ENCODE measurements around the gene KLHL40. TPM values are rescaled to one million over a fixed set of nuclear protein-coding genes. Genes with fewer than 3 reads are reported as not detected.
A peak's percentile ranks its signal among the peaks of the same experiment; 100 is the strongest.

Gene KLHL40
- total and polyA plus RNA-seq, 5 donors from 2014 or later: not detected

- no peak overlapping the region for H3K27ac ChIP-seq (ENCODE audit: insufficient read depth, low read length, poor library complexity, severe bottlenecking)
- no peaks in the 10 kb centered on the region for H3K36me3 Mint-ChIP-seq
- H3K4me1 Mint-ChIP-seq: no peaks in the 10 kb centered on the region
- no peaks in the 10 kb centered on the region for H3K27me3 Mint-ChIP-seq
- no peaks in the 10 kb centered on the region for H3K4me1 ChIP-seq (ENCODE audit: control insufficient read depth, insufficient read depth, low read length, poor library complexity, severe bottlenecking)
- H3K4me3 ChIP-seq (ENCODE audit: low read depth, low read length): no peak overlapping the region
- H3K27ac Mint-ChIP-seq: no peak overlapping the region
- H3K27me3 ChIP-seq (ENCODE audit: control insufficient read depth, insufficient read depth, low read length): no peaks in the 10 kb centered on the region
- no peaks in the 10 kb centered on the region for H3K36me3 ChIP-seq (ENCODE audit: control insufficient read depth, insufficient read depth, low read length)
- no peak overlapping the region for H3K4me3 Mint-ChIP-seq
- DNase-seq (no peak), ATAC-seq (ENCODE audit: low read depth in 2 of 2) (no peak)
- H3K9me3 ChIP-seq (ENCODE audit: control insufficient read depth in 2 of 2, low read length in 2 of 2): no peaks in the 10 kb centered on the region
- H3K9me3 Mint-ChIP-seq: peaks cover 0 to 2% (median 0%) of the 10 kb centered on the region in 7 donors
Measured at GRCh38 chr3:42712688-42713372, 27.5 kb downstream of the KLHL40 start.

- H3K9me3 Mint-ChIP-seq: peaks cover 0 to 2% (median 0%) of the 10 kb centered on the region in 7 donors
- DNase-seq (no peak), ATAC-seq (ENCODE audit: low read depth in 2 of 2) (no peak)
- Histone ChIP-seq H3K9me3 (ENCODE audit: control insufficient read depth in 2 of 2, low read length in 2 of 2) (no peaks in the 10 kb centered on the region), H3K27ac (ENCODE audit: insufficient read depth, low read length, poor library complexity, severe bottlenecking) (no peak overlapping the region), H3K4me3 (ENCODE audit: low read depth, low read length) (no peak overlapping the region), H3K27me3 (ENCODE audit: control insufficient read depth, insufficient read depth, low read length) (no peaks in the 10 kb centered on the region), H3K4me1 (ENCODE audit: control insufficient read depth, insufficient read depth, low read length, poor library complexity, severe bottlenecking) (no peaks in the 10 kb centered on the region), H3K36me3 (ENCODE audit: control insufficient read depth, insufficient read depth, low read length) (no peaks in the 10 kb centered on the region)
- peaks cover 3% of the 10 kb centered on the region for H3K27me3 Mint-ChIP-seq
- no peak overlapping the region for H3K27ac Mint-ChIP-seq
- no peak overlapping the region for H3K4me3 Mint-ChIP-seq
- H3K36me3 Mint-ChIP-seq: no peaks in the 10 kb centered on the region
- H3K4me1 Mint-ChIP-seq: no peaks in the 10 kb centered on the region
Measured at GRCh38 chr3:42713747-42714146, 28.4 kb downstream of the KLHL40 start.

GRCh38 chr3:42714171-42714852 is 29.0 kb downstream of the KLHL40 start:
- Mint-ChIP-seq H3K27ac (no peak overlapping the region), H3K36me3 (no peaks in the 10 kb centered on the region), H3K4me1 (no peaks in the 10 kb centered on the region), H3K9me3 (peaks cover 0 to 2% (median 0%) of the 10 kb centered on the region in 7 donors), H3K4me3 (no peak overlapping the region), H3K27me3 (peaks cover 6% of the 10 kb centered on the region)
- Histone ChIP-seq H3K4me1 (ENCODE audit: control insufficient read depth, insufficient read depth, low read length, poor library complexity, severe bottlenecking) (no peaks in the 10 kb centered on the region), H3K4me3 (ENCODE audit: low read depth, low read length) (no peak overlapping the region), H3K27ac (ENCODE audit: insufficient read depth, low read length, poor library complexity, severe bottlenecking) (no peak overlapping the region), H3K9me3 (ENCODE audit: control insufficient read depth in 2 of 2, low read length in 2 of 2) (no peaks in the 10 kb centered on the region), H3K36me3 (ENCODE audit: control insufficient read depth, insufficient read depth, low read length) (no peaks in the 10 kb centered on the region), H3K27me3 (ENCODE audit: control insufficient read depth, insufficient read depth, low read length) (no peaks in the 10 kb centered on the region)
- DNase-seq: no peak
- ATAC-seq (ENCODE audit: low read depth in 2 of 2): no peak

GRCh38 chr3:42717306-42717705 is 32.0 kb downstream of the KLHL40 start:
- ATAC-seq (ENCODE audit: low read depth in 2 of 2) (no peak), DNase-seq (no peak)
- H3K36me3 ChIP-seq (ENCODE audit: control insufficient read depth, insufficient read depth, low read length): no peaks in the 10 kb centered on the region
- Mint-ChIP-seq H3K4me3 (no peak overlapping the region), H3K4me1 (no peaks in the 10 kb centered on the region), H3K27me3 (peaks cover 11% of the 10 kb centered on the region), H3K9me3 (peaks cover 0 to 2% (median 0%) of the 10 kb centered on the region in 7 donors), H3K36me3 (no peaks in the 10 kb centered on the region), H3K27ac (peak overlapping the region in 1 of 3 donors; percentile 17)
- H3K4me3 ChIP-seq (ENCODE audit: low read depth, low read length): no peak overlapping the region
- peaks cover 2% of the 10 kb centered on the region for H3K27me3 ChIP-seq (ENCODE audit: control insufficient read depth, insufficient read depth, low read length)
- no peaks in the 10 kb centered on the region for H3K4me1 ChIP-seq (ENCODE audit: control insufficient read depth, insufficient read depth, low read length, poor library complexity, severe bottlenecking)
- no peak overlapping the region for H3K27ac ChIP-seq (ENCODE audit: insufficient read depth, low read length, poor library complexity, severe bottlenecking)
- no peaks in the 10 kb centered on the region for H3K9me3 ChIP-seq (ENCODE audit: control insufficient read depth in 2 of 2, low read length in 2 of 2)

- no peak overlapping the region for H3K4me3 ChIP-seq (ENCODE audit: low read depth, low read length)
- no peak overlapping the region for H3K4me3 Mint-ChIP-seq
- ATAC-seq (ENCODE audit: low read depth in 2 of 2): no peak
- H3K4me1 ChIP-seq (ENCODE audit: control insufficient read depth, insufficient read depth, low read length, poor library complexity, severe bottlenecking): no peaks in the 10 kb centered on the region
- H3K36me3 Mint-ChIP-seq: no peaks in the 10 kb centered on the region
- no peaks in the 10 kb centered on the region for H3K9me3 ChIP-seq (ENCODE audit: control insufficient read depth in 2 of 2, low read length in 2 of 2)
- no peaks in the 10 kb centered on the region for H3K36me3 ChIP-seq (ENCODE audit: control insufficient read depth, insufficient read depth, low read length)
- no peaks in the 10 kb centered on the region for H3K4me1 Mint-ChIP-seq
- peaks cover 0 to 2% (median 0%) of the 10 kb centered on the region in 7 donors for H3K9me3 Mint-ChIP-seq
- H3K27me3 ChIP-seq (ENCODE audit: control insufficient read depth, insufficient read depth, low read length): peaks cover 2% of the 10 kb centered on the region
- H3K27me3 Mint-ChIP-seq: peaks cover 17% of the 10 kb centered on the region
- H3K27ac ChIP-seq (ENCODE audit: insufficient read depth, low read length, poor library complexity, severe bottlenecking): no peak overlapping the region
- DNase-seq: no peak
- no peak overlapping the region for H3K27ac Mint-ChIP-seq
Measured at GRCh38 chr3:42718338-42718737, 33.0 kb downstream of the KLHL40 start.

GRCh38 chr3:42719002-42719401 is 33.7 kb downstream of the KLHL40 start:
- DNase-seq (no peak), ATAC-seq (ENCODE audit: low read depth in 2 of 2) (no peak)
- no peaks in the 10 kb centered on the region for H3K36me3 Mint-ChIP-seq
- H3K27ac Mint-ChIP-seq: no peak overlapping the region
- H3K27ac ChIP-seq (ENCODE audit: insufficient read depth, low read length, poor library complexity, severe bottlenecking): no peak overlapping the region
- no peak overlapping the region for H3K4me3 Mint-ChIP-seq
- peaks cover 19% of the 10 kb centered on the region for H3K27me3 Mint-ChIP-seq
- peaks cover 0 to 2% (median 0%) of the 10 kb centered on the region in 7 donors for H3K9me3 Mint-ChIP-seq
- H3K4me1 Mint-ChIP-seq: no peaks in the 10 kb centered on the region
- no peak overlapping the region for H3K4me3 ChIP-seq (ENCODE audit: low read depth, low read length)
- no peaks in the 10 kb centered on the region for H3K4me1 ChIP-seq (ENCODE audit: control insufficient read depth, insufficient read depth, low read length, poor library complexity, severe bottlenecking)
- H3K27me3 ChIP-seq (ENCODE audit: control insufficient read depth, insufficient read depth, low read length): peaks cover 2% of the 10 kb centered on the region
- no peaks in the 10 kb centered on the region for H3K36me3 ChIP-seq (ENCODE audit: control insufficient read depth, insufficient read depth, low read length)
- H3K9me3 ChIP-seq (ENCODE audit: control insufficient read depth in 2 of 2, low read length in 2 of 2): no peaks in the 10 kb centered on the region

- Histone ChIP-seq H3K9me3 (ENCODE audit: control insufficient read depth in 2 of 2, low read length in 2 of 2) (no peaks in the 10 kb centered on the region), H3K27me3 (ENCODE audit: control insufficient read depth, insufficient read depth, low read length) (peaks cover 2% of the 10 kb centered on the region), H3K27ac (ENCODE audit: insufficient read depth, low read length, poor library complexity, severe bottlenecking) (no peak overlapping the region), H3K4me1 (ENCODE audit: control insufficient read depth, insufficient read depth, low read length, poor library complexity, severe bottlenecking) (no peaks in the 10 kb centered on the region), H3K36me3 (ENCODE audit: control insufficient read depth, insufficient read depth, low read length) (no peaks in the 10 kb centered on the region), H3K4me3 (ENCODE audit: low read depth, low read length) (no peak overlapping the region)
- no peak overlapping the region for H3K4me3 Mint-ChIP-seq
- H3K27ac Mint-ChIP-seq: no peak overlapping the region
- H3K4me1 Mint-ChIP-seq: no peaks in the 10 kb centered on the region
- DNase-seq: no peak
- H3K9me3 Mint-ChIP-seq: peaks cover 0 to 2% (median 0%) of the 10 kb centered on the region in 7 donors
- H3K27me3 Mint-ChIP-seq: peaks cover 24% of the 10 kb centered on the region
- no peak for ATAC-seq (ENCODE audit: low read depth in 2 of 2)
- no peaks in the 10 kb centered on the region for H3K36me3 Mint-ChIP-seq
Measured at GRCh38 chr3:42720126-42720525, 34.8 kb downstream of the KLHL40 start.

GRCh38 chr3:42721690-42722089 is 36.4 kb downstream of the KLHL40 start:
- Histone ChIP-seq H3K9me3 (ENCODE audit: control insufficient read depth in 2 of 2, low read length in 2 of 2) (no peaks in the 10 kb centered on the region), H3K27me3 (ENCODE audit: control insufficient read depth, insufficient read depth, low read length) (peaks cover 2% of the 10 kb centered on the region), H3K4me1 (ENCODE audit: control insufficient read depth, insufficient read depth, low read length, poor library complexity, severe bottlenecking) (no peaks in the 10 kb centered on the region), H3K4me3 (ENCODE audit: low read depth, low read length) (no peak overlapping the region), H3K27ac (ENCODE audit: insufficient read depth, low read length, poor library complexity, severe bottlenecking) (no peak overlapping the region), H3K36me3 (ENCODE audit: control insufficient read depth, insufficient read depth, low read length) (no peaks in the 10 kb centered on the region)
- DNase-seq (no peak), ATAC-seq (ENCODE audit: low read depth in 2 of 2) (no peak)
- Mint-ChIP-seq H3K9me3 (peaks cover 0 to 2% (median 0%) of the 10 kb centered on the region in 7 donors), H3K27me3 (peaks cover 29% of the 10 kb centered on the region), H3K4me1 (no peaks in the 10 kb centered on the region), H3K4me3 (no peak overlapping the region), H3K27ac (no peak overlapping the region), H3K36me3 (no peaks in the 10 kb centered on the region)

Data from CD4-positive, CD25-positive, alpha-beta regulatory T cell (primary cell).